DMS114 treated with DMSO at 0.1 percent for 48 hours (cell line): ENCODE measurements around the gene SPECC1.
"Not testable (repeated sequence)": the region's sequence is repeated elsewhere in the genome, so short reads cannot be mapped to it uniquely, and the experiment has no call there.

Source experiments
- DNase-seq: peaks from one replicate; lab custom pipeline; 2025; ENCODE audit not compliant: unreplicated experiment; lab: John Stamatoyannopoulos, UW

The SPECC1 gene

GRCh38 chr17:20228410-20228809, 219.3 kb downstream of the SPECC1 start:
- DNase-seq = no peak

DNA sequence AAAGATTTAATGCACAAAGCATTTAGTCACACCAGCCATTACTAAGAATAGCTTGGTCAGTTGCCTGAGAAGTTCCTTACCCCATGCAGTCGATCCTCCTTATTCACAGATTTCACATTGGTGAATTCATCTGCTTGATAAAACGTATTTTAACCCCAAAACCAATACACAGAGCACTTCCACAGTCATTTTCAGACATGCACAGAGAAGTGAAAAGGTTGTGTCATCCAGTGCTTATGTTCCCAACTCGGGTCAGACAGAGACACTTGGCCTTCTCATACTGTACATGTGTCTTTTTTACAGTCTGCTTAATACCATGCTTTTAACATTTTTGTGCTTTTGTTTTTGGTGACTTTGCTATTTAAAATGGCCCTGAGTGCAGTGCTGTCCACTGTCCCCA, 219.7 kb downstream of the SPECC1 start:
- no peak for DNase-seq

DNA sequence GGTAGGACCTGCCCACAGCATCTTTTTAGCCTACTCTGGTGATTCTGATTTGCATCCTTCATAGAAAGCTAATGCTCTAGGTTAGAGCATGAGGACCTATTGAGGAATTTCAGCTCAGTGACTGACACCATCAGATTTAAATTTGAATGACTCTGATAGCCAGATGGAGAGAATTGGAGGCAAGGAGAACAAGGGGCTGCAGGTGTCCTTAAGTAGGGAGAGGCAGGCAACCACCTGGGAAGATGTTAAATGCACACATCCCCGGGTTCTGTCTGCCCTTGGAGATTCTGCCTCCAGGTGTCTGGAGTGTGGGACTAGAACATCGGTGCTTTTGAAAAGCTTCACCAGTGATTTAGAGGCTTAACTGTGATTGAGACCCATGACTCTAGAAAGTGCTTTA, 221.8 kb downstream of the SPECC1 start:
- no peak for DNase-seq

- DNase-seq = no peak
Observed at GRCh38 chr17:20232611-20233010, 223.5 kb downstream of the SPECC1 start.

- no peak for DNase-seq
Observed at GRCh38 chr17:20234276-20234675, 225.1 kb downstream of the SPECC1 start.

- DNase-seq = no peak
Observed at GRCh38 chr17:20235747-20236146, 226.6 kb downstream of the SPECC1 start.

DNA sequence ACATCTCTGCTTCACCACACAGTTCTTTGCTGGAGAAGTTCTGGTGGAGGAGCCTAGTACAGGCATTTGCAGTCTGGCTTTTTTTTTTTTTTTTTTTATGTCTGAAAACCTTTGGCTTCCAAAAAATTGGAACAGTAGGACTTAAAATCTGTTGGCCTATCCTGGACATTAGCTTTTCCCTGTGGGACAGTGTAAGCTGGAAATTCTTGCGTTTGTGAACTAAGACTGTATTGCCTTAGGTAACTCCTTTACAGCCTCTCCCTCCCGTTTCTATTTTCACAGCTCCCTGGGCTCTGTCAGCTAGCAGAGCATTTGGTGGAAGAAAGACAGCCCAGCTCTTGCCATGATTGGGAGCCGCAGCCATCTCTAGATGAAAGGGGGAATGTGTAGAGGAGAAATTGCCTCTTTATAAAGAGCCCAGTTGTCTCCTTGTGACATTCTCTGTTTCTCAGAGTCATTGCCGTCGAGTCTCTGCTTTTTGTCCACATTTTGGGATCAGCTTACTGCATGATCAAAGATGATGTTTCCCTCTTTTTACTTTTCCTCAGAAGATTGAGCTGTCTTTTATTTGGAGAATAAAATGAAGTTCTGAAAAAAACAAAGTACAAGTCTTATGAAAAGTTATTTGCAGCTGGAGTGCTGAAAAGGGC, 227.5 kb downstream of the SPECC1 start:
- DNase-seq = no peak

DNA sequence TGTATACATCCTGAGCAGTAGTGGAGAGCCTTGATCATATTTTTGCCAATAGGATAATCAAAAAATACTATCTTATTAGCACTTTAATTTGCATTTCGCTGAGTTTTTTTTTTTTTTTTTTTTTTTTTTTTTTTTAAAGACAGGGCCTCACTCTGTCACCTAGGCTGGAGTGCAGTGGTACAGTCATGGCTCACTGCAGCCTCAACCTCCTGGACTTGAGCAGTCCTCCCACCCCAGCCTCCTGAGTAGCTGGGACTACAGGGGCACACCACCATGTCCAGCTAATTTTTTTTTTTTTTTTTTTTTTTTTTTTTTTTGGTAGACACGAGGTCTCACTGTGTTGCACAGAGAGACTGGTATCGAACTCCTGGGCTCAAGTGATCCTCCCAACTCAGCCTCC, 230.6 kb downstream of the SPECC1 start:
- DNase-seq = not testable (repeated sequence)

DNA sequence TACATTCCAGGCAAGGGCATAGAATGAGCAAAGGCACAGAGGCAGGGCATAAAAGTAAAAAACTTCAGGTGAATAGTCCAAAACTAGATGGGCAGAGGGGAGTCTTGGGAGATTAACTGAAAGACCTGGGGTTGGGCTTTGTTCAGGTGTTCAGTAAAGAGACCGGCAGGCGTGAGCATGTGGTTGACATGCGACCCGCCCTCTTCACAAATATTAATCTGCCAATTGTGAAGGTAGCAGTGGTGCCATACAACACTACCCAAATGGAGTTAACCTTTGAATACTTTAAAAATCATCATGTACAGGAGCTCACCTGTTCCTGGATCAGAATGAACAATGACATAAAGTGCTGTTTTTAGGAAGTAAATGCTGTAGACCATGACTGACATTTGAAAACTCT, 232.7 kb downstream of the SPECC1 start:
- DNase-seq = no peak

DNA sequence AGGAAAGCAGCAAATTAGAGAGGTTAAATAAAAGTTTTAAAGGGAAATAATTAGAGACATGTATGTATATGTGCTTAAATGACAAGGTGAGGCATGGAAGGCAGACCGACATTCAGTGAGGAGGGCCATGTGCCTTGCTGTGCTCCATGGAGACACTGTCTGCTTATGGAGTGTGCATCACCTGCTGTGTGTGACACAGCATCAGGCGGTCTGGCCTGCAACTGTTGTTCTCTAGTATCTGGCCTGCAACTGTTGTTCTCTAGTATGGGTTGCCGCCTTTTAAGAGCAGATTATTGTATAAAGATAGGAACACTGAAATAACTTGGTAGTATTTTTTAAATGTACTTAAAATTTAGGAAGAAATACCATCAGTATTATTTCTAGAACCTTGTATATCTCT, 233.1 kb downstream of the SPECC1 start:
- DNase-seq = no peak

GRCh38 chr17:20243524-20243923, 234.4 kb downstream of the SPECC1 start:
- no peak for DNase-seq

DNA sequence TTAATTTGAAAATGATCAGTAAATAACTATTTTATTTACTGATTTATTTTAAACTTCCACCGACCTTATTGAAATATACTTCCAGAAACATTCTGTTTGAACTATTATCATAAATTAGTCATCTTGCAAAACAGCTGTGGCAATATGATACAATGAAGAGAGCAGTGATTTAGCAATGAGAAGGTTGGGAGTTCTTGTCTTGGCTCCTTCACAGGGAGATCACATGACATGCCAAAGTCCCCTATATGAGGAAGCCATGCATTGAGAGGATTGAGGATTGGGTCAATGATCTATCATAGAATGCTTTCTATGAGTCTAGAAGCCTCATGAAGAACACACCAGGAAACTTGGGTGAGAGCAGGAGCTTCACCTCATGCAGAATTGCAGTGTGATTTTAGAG, 235.5 kb downstream of the SPECC1 start:
- no peak for DNase-seq

DNA sequence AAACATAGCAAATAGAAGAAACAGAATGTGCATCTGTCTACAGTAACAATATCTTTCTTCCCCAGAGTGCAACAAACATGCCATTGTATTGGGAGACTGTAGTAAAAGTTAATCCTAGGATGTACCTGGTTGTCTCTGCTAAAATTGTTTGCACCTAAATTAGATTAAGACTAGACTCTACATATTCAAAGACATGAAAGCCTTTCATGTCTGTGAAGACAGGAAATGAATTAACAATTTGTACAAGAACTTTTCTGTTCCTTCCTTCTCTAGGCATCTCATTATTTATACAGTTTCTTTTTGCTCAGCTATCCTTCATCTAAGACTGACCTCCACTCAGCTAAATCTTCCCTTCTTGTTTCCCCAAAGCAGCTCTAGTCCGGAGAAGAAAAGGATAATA, 237.5 kb downstream of the SPECC1 start:
- no peak for DNase-seq

- DNase-seq = no peak
Observed at GRCh38 chr17:20253323-20253722, 244.2 kb downstream of the SPECC1 start.

DNA sequence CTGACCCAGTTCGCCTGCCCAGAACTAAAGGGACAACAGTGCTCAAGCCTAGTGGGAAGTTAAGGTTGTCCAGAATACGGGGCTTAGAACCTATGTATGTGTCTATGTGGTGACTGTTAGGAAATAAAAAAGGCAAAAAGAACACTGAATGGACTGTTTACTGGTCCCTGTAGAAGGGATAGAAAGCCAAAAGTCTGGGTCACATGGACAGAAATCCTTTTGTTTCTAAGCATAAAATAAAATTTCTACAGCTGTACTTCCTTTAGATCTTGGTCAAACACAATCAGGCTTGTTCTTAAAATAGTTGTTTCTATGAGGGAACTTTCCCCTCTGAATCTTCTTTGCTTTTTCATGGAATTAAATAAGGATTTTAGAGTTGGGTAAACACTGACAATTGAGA, 245.4 kb downstream of the SPECC1 start:
- no peak for DNase-seq

DNA sequence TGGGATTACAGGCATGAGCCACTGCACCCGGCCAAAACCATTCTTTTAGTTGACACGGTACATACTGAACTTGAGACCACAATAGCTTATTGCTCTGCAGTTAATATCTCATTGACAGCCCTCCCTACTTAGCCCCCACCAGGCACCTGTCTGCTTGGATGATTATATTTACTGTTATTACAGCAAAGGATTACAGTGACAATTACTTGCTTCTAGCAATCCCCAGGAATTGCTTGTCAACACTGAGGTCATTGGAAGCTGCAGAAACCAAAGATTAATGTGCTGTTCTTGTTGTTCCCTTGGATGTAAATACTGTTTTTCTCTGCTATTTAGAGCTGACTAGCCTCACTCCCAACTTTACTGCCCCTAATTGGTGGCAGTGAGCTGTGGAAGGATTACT, 247.0 kb downstream of the SPECC1 start:
- no peak for DNase-seq

DNA sequence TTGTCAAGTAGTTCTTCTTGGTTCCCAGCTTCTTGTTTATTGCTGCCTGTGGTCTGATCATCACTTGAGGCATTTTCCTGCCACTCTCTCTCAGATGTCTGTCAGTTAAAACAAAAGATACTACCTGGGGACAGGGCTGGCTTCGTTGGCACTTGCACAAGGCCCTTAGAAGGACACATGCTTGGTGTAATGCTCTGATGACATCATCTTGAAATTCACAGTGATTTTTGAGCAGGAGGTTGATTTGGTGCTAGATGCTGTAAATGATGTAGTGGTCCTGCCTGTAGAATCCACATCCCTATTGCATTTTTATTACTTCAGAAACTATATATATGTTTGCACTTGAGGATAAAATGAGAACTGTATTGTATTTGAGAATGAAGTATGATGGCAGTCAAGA, 247.8 kb downstream of the SPECC1 start:
- DNase-seq = no peak

DNA sequence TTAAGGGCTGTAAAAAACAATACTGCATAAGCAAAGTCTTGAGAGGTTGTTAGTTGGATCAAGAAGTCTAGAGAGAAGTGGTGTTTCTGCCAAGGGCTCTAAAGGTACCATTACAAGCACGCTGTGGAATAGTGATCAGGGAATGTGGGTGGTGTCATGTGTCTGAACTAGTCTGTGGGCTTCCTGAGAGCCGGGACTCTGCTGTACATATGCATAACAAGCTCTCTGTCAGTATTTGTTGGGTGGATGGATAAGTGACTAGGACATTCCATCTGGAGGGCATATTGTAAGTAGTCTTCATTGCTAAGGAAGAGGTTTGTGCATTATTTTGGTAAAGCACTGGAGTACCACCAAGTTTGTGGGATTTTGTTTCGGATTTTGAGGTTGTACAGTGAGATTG, 248.6 kb downstream of the SPECC1 start:
- DNase-seq = no peak

DNA sequence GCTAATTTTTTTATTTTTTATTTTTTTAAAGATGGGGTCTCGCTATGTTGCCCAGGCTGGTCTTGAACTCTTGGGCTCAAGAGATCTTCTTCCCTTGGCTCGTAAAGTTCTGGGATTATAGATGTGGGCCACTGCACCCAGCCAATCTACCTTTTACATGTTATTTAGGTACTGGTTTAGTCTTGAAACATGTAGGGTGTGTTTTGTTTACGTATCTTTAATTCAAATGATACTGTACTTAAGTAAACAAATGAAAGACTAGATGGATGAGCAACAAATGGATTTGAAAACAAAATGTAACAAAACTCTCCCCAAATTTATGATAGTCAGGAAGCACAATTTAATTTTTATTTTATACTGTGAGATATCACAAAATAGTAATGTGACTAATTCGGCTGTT, 250.5 kb downstream of the SPECC1 start:
- DNase-seq = no peak

GRCh38 chr17:20260268-20260667, 251.1 kb downstream of the SPECC1 start:
- DNase-seq = no peak

DNA sequence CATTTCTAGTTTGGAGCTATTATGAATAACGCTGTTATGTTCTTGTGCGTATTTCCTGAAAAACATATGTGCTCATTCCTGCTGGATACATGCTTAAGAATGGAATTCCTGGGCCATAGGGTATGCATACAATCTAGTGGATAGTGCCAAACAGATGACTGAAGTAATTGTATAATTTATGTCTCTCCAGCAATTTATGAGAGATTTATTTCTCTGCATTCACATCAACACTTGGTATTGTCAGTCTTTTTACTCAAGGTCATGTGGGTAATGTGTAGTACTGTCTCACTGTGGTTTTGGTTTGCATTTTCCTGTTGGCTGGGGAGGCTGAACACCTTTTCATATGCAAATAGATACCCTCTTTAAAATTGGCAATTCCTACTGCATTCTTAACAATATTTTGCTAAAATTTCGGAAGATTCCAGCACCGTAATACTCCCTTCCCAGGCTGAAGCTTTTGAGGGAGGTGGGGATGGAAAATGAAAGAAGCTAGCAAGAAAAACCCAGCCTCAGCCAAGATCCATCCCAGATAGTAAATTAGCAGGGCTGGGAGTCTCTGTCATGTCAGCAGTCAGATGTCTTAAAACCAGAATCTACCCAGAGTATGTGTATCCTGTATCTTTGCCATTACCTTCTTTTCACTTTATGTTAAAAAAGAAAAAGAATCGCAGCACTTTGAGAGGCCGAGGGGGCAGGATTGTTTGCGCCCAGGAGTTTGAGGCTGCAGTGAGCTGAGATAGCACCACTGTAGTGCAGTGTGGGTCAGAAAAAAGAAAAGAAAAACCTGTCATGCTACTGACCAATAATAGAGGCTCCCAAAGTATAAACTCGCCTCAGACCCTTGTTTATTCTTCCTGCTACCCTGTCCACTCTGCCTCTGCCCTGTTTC, 253.3 kb downstream of the SPECC1 start:
- no peak for DNase-seq

DNA sequence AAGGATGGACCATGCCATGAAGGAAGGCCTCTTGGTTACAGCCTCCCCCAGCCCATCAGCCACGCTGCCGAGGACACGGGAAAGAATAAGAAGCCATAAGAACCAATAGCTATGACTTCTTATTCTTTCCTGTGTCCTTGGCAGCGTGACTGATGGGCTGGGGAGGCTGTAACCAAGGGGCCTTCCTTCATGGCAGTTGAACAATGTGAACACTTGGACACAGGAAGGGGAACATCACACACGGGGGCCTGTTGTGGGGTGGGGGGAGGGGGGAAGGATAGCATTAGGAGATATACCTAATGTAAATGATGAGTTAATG, 253.9 kb downstream of the SPECC1 start:
- DNase-seq = not testable (repeated sequence)

- DNase-seq = no peak
Observed at GRCh38 chr17:20263595-20263994, 254.4 kb downstream of the SPECC1 start.
